AG09319 (cell line): Measurements from ENCODE around the gene COX10.
"Not testable (repeated sequence)": the region's sequence is repeated elsewhere in the genome, so short reads cannot be mapped to it uniquely, and the experiment has no call there.

Experiments used
- DNase-seq: peaks from one replicate; pipeline ENCODE4 v3.0.0-alpha.2; 2010; ENCODE audit warnings: low read depth; ENCODE audit errors: extremely low read depth
- CTCF ChIP-seq: IDR thresholded peaks from 2 replicates; pipeline ENCODE4 v1.5.1; 2011; ENCODE audit warnings: low read depth, mild to moderate bottlenecking, inconsistent platforms, low read length, moderate library complexity

Gene COX10

GRCh38 chr17:14212401-14212800 is 143.1 kb downstream of the COX10 start:
- no peak for TF ChIP-seq CTCF
- DNase-seq: no peak

- TF ChIP-seq CTCF: no peak
- no peak for DNase-seq
These were observed 145.0 kb downstream of the COX10 start for GRCh38 chr17:14214271-14214670.

GRCh38 chr17:14222611-14223010 is 153.3 kb downstream of the COX10 start:
- no peak for TF ChIP-seq CTCF
- no peak for DNase-seq

GRCh38 chr17:14225254-14225980 is 156.1 kb downstream of the COX10 start:
- DNase-seq: no peak
- TF ChIP-seq CTCF: no peak

- TF ChIP-seq CTCF: no peak
These were observed 157.7 kb downstream of the COX10 start for GRCh38 chr17:14227052-14227451.

GRCh38 chr17:14228903-14229302 is 159.6 kb downstream of the COX10 start:
- peak; percentile 39 for DNase-seq
- TF ChIP-seq CTCF: no peak

More at GRCh38 chr17:14227052-14227451, 157.7 kb downstream of the COX10 start:
- DNase-seq: no peak

- not testable (repeated sequence) for DNase-seq
These were observed 161.9 kb downstream of the COX10 start for GRCh38 chr17:14231187-14231586.

- DNase-seq: not testable (repeated sequence)
These were observed 165.7 kb downstream of the COX10 start for GRCh38 chr17:14235047-14235446.

- DNase-seq: not testable (repeated sequence)
These were observed 166.7 kb downstream of the COX10 start for GRCh38 chr17:14236032-14236431.

GRCh38 chr17:14236762-14237161 is 167.5 kb downstream of the COX10 start, which contains the start of gene CDRT15:
Gene CDRT15 (minus strand): TSS chr17:14236862. CDS start chr17:14236833, 29 bp downstream.
- DNase-seq: not testable (repeated sequence)

- DNase-seq: not testable (repeated sequence)
These were observed 170.0 kb downstream of the COX10 start for GRCh38 chr17:14239271-14239670.
